SK-N-SH treated with all-trans-retinoic acid at 6 μM for 48 hours (cell line): ENCODE data around the gene SERTM2.

Source experiments
- ESRRG ChIP-seq: fragments of 250-450 bp; sonication (Bioruptor Pico); IDR thresholded peaks from 2 replicates; pipeline ENCODE4 v1.6.1; 2021; ENCODE audit warnings: mild to moderate bottlenecking
- PPARA ChIP-seq: fragments of 250-450 bp; sonication (Bioruptor Pico); IDR thresholded peaks from 2 replicates; pipeline ENCODE4 v1.5.0; 2020; ENCODE audit warnings: mild to moderate bottlenecking, borderline replicate concordance
- ZC3H10 ChIP-seq: fragments of 250-450 bp; sonication (Bioruptor Pico); IDR thresholded peaks from 2 replicates; pipeline ENCODE4 v1.5.1; 2021; ENCODE audit warnings: mild to moderate bottlenecking, moderate library complexity
- ZFP3 ChIP-seq: fragments of 250-450 bp; sonication (Bioruptor Pico); IDR thresholded peaks from 2 replicates; pipeline ENCODE4 v1.5.0; 2020; ENCODE audit warnings: mild to moderate bottlenecking, moderate library complexity
- TF ChIP-seq, protein P1 (sequence below): fragments of 250-450 bp; sonication (Bioruptor Pico); IDR thresholded peaks from 2 replicates; pipeline ENCODE4 v1.8.0; 2021; ENCODE audit warnings: low read depth, mild to moderate bottlenecking, moderate library complexity, borderline replicate concordance
- TF ChIP-seq, protein P2 (sequence below): fragments of 250-450 bp; sonication (Bioruptor Pico); IDR thresholded peaks from 2 replicates; pipeline ENCODE4 v1.8.0; 2020; ENCODE audit warnings: mild to moderate bottlenecking, moderate library complexity, borderline replicate concordance
- TF ChIP-seq, protein P3 (sequence below): fragments of 250-450 bp; sonication (Bioruptor Pico); IDR thresholded peaks from 2 replicates; pipeline ENCODE4 v1.5.1; 2021; ENCODE audit warnings: mild to moderate bottlenecking, moderate library complexity

DNA sequence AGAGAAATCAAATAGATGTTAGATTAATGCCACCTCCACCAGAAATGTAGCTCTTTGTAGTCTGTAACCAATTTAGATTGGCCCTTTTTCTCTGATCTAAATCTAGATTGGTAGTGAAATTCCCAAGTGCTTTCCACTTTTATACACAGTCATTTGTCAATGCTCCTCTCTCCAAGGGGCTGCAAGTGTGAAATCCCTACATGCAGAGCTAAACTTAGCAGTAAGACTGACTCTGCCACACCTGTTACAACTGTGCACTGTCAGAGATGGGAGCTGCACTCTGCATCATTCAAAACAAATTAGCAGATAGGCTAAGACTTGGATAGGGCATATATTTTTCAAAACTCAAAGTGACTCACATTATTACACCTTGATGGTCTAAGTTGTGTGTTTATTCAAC lies 9.1 kb downstream of the SERTM2 start:
- TF ChIP-seq, protein P1, sequence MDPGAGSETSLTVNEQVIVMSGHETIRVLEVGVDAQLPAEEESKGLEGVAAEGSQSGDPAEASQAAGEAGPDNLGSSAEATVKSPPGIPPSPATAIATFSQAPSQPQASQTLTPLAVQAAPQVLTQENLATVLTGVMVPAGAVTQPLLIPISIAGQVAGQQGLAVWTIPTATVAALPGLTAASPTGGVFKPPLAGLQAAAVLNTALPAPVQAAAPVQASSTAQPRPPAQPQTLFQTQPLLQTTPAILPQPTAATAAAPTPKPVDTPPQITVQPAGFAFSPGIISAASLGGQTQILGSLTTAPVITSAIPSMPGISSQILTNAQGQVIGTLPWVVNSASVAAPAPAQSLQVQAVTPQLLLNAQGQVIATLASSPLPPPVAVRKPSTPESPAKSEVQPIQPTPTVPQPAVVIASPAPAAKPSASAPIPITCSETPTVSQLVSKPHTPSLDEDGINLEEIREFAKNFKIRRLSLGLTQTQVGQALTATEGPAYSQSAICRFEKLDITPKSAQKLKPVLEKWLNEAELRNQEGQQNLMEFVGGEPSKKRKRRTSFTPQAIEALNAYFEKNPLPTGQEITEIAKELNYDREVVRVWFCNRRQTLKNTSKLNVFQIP (CRISPR knock-in tag): no peak
- TF ChIP-seq, protein P2, sequence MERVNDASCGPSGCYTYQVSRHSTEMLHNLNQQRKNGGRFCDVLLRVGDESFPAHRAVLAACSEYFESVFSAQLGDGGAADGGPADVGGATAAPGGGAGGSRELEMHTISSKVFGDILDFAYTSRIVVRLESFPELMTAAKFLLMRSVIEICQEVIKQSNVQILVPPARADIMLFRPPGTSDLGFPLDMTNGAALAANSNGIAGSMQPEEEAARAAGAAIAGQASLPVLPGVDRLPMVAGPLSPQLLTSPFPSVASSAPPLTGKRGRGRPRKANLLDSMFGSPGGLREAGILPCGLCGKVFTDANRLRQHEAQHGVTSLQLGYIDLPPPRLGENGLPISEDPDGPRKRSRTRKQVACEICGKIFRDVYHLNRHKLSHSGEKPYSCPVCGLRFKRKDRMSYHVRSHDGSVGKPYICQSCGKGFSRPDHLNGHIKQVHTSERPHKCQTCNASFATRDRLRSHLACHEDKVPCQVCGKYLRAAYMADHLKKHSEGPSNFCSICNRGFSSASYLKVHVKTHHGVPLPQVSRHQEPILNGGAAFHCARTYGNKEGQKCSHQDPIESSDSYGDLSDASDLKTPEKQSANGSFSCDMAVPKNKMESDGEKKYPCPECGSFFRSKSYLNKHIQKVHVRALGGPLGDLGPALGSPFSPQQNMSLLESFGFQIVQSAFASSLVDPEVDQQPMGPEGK (CRISPR knock-in tag): no peak
- TF ChIP-seq ESRRG (CRISPR knock-in tag): no peak
- no peak for TF ChIP-seq ZC3H10 (CRISPR knock-in tag)
- TF ChIP-seq ZFP3 (CRISPR knock-in tag): no peak
- no peak for TF ChIP-seq PPARA (CRISPR knock-in tag)
- TF ChIP-seq, protein P3, sequence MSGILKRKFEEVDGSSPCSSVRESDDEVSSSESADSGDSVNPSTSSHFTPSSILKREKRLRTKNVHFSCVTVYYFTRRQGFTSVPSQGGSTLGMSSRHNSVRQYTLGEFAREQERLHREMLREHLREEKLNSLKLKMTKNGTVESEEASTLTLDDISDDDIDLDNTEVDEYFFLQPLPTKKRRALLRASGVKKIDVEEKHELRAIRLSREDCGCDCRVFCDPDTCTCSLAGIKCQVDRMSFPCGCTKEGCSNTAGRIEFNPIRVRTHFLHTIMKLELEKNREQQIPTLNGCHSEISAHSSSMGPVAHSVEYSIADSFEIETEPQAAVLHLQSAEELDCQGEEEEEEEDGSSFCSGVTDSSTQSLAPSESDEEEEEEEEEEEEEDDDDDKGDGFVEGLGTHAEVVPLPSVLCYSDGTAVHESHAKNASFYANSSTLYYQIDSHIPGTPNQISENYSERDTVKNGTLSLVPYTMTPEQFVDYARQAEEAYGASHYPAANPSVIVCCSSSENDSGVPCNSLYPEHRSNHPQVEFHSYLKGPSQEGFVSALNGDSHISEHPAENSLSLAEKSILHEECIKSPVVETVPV: no peak
